ENCODE results near the gene PRDM2.

GRCh38 chr1:13819642-13820041, 119.7 kb downstream of the PRDM2 start:
- no peak for TF ChIP-seq CTCF (IDR thresholded peaks at IDR 0.05)
- no peak for TF ChIP-seq POLR2A (IDR thresholded peaks at IDR 0.05)

Measured in heart left ventricle (tissue), 13 donors.